Suppressor macrophage treated with lipopolysaccharide for 4 hours (primary cell): Measurements from ENCODE around the gene KCNMB2.

Experiments
- DNase-seq: peaks from one replicate; pipeline ENCODE4 v3.0.0-alpha.2; 2020

Gene KCNMB2

DNA sequence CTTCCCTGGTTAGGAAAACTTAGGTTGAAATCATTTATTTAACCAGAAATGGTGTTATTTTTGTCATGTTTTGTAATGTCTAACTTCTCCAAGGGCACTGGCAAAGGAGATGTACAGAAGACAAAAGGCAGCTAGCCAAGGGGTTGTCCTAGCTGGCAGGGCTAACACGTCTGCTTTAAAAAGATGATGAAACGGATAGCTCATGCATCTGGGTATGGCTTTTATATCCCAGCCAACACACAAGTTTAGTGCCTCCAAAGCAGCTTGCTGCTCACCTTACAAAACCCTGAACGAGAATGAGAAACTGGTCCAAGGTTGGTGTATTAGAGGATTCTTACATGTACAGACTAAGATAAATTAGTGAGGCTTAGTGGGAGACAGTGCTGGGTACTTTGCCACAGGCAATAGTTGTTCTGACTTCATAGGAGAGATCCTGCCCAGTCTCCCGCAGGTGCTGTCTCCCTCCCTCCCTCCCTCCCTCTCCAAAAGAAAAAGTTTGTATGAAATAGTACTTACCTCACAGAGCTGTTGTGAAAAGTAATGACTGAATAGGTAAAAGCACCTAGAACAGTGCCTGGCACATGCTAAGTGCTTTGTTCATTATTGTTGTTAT, 47.8 kb downstream of the KCNMB2 start:
- no peak for DNase-seq

- DNase-seq = no peak
Measured at GRCh38 chr3:178584722-178585380, 48.6 kb downstream of the KCNMB2 start.

DNA sequence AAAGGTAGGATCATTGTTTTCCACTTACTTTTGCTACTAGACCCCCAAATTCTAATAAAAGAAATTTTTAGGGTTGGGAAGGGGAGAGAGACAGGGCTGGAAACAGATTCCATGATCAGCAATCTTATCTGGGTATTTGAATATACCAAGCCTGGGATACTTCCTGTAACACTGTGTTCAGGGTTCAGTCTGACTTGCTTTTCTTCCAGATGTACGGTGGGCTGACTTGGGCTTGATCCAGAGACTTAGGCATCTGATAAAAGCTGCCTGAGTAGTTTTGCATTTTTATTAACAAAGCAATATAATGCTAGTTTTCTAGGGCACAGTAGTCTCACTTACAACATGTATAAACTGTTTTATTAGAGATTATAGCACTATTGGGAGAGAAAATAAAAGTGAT, 49.2 kb downstream of the KCNMB2 start:
- DNase-seq = no peak

GRCh38 chr3:178586076-178586475, 49.8 kb downstream of the KCNMB2 start:
- DNase-seq = no peak

DNA sequence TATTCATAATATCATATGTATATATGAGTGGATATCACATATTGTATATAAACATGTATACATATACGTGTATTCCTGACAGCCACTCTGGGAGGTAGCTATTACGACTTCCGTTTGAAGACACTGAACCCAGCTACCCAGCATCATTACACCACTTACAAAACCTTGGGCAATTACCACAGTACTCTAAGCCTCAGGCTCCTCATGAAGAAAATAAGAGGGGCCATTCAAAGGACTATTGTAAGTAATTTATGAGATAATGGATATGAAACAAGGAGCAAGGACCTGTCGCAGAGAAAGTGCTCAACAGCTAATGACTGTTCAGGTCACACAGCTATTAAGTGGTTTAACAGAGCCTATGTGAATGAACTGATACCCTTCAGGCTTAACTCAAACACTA, 52.4 kb downstream of the KCNMB2 start:
- no peak for DNase-seq

DNA sequence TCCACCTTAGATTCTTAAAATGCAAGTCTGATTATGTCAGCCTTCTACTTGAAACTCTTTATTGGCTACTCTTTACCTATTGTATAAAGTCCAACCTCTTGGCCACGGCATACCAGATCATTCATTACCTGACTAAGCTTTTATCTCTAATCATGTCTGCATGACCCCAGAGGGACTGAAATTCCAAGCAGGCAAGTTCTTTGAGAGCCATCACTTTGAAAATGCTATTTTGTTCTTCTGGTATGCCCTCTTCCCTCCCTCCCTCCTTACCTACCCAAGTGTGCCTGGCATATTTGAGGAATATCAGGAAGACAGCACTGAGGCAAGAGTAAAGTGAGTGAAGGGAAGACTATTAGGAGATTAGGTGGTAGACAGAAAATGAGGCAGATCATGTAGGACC, 57.5 kb downstream of the KCNMB2 start:
- no peak for DNase-seq

DNA sequence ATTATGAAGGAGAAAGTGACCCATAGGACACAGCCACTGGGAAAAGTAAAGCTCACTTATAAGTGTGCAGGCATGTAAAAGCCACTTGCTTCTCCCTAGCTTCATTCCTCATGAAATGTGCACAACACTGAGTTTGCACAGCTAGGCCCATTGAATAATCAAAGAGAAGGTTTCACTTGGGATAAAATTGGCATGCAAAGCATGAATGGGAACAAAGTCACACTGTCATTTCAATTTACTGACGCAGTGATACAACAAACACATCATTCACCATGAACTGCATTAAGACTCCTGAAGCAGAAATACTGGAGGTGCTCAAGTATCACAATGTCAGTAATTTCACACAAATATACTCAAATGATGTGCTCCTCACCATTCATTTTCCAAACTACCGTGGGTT, 61.1 kb downstream of the KCNMB2 start:
- no peak for DNase-seq

GRCh38 chr3:178602856-178603255, 66.6 kb downstream of the KCNMB2 start:
- DNase-seq = no peak

DNA sequence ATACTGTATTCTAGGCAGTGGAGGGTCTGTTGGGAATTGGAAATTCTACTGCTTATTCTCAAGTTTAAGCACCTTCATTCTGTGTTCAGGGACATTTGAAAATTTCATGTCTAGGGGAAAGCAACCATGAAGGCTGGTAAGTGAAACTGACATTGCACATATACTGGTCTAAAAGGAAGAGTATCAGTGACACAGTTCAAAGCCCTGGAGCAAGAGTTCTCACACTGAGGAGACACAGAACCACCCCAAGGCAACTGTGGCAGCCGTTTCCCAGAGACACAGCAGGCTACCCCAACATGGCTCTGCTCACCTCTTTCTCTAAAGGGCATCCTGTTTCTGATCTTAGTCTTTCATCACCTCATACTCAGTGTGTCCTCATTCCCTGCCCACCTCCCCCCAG, 67.5 kb downstream of the KCNMB2 start:
- DNase-seq = no peak

GRCh38 chr3:178618197-178618596, 82.0 kb downstream of the KCNMB2 start:
- no peak for DNase-seq

DNA sequence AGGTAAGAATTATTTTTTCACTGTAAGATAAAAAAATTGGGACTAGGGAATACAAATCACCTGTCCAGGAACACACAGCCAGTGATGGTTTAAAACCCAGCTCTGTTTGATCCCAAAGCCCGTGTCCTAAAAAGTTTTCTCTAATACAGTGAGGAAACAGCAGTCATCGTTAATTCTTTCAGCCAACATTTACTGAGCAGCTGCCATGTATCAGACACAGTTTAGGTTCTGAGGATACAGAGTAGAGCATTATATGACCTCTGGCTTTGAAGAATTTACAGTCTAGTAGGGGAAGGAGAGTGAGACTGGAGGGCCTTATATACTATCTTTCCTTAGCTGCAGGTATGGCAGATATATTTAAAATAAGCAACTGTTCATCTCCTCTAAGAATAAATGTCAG, 82.7 kb downstream of the KCNMB2 start:
- no peak for DNase-seq

GRCh38 chr3:178623666-178624255, 87.5 kb downstream of the KCNMB2 start:
- no peak for DNase-seq

DNA sequence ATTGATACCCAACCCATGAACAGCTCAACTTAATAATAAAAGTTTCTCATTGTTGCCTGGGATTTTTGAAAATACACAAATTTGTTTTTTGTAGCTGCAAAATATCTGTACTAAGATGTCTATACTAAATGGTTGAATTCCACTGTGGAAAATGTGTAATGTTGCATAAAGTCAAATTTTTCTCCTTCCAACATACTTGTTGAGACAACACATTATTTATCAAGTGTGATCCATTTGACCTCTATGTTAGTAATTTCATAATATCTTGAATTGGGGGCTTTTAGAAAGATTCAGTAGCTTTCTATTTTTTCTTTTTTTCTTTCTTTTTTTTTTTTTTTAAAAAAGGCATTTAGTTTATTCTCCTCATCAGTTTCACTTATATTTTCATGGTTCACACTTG, 88.0 kb downstream of the KCNMB2 start:
- DNase-seq = no peak

GRCh38 chr3:178625053-178625600, 88.9 kb downstream of the KCNMB2 start:
- no peak for DNase-seq

GRCh38 chr3:178628037-178628436, 91.8 kb downstream of the KCNMB2 start:
- no peak for DNase-seq

GRCh38 chr3:178629430-178630178, 93.4 kb downstream of the KCNMB2 start:
- DNase-seq = no peak

DNA sequence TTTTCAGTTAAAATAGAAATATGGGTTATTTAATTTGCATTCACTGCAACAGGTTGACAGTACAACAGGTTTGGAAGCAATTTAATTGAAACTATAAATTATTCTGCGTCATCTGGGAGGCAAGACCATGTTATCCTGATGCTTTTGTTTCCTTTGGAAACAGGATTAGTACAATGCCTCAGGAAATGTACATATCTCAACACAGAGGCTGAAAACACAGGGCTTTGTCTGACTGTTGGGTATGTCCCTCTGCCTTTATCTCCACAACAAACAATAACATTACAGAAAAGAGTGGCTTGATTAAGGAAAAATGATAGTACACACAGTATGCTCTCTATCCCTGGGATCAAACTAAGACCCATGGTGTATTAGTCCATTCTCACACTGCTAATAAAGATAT, 95.7 kb downstream of the KCNMB2 start:
- DNase-seq = no peak

- DNase-seq = no peak
Measured at GRCh38 chr3:178634975-178635374, 98.7 kb downstream of the KCNMB2 start.

DNA sequence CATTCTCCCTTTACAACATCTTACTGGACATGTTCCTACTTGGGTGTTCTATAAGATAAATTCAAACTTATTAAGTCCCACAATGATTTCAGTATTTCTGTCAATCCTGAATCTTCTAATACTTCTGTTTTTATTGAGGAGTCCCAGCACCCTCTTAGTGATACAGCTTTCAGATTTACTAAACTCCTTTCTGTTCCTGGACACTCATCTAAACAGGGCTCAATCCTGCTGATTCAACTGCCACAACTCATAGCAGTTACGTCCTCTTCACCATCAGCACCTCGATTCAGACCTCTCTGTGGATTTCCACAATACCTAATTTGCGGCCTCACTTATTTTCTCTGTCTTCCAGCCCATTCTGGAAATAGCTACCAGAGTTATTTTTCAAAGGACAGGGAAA, 101.6 kb downstream of the KCNMB2 start:
- no peak for DNase-seq

DNA sequence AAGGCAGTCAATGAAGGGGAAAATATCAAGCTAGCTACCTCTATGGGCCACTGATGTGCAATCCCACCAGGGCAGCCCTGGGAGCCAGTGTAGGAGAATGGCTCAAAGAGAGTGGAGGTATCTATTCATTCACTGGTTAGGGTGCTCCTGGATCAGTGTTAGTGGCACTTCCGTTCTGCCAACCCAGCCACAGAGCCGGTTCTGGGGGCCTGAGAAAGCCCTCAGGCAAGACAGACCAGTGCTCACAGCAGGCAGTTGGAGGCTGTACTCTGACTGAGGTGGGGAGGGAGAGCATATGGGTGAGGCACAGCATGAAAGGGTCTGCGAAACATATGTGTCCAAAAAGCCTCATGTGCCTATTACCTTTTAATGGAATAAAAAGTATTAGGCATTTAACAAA, 109.3 kb downstream of the KCNMB2 start:
- DNase-seq = no peak

- no peak for DNase-seq
Measured at GRCh38 chr3:178646186-178646862, 110.1 kb downstream of the KCNMB2 start.

DNA sequence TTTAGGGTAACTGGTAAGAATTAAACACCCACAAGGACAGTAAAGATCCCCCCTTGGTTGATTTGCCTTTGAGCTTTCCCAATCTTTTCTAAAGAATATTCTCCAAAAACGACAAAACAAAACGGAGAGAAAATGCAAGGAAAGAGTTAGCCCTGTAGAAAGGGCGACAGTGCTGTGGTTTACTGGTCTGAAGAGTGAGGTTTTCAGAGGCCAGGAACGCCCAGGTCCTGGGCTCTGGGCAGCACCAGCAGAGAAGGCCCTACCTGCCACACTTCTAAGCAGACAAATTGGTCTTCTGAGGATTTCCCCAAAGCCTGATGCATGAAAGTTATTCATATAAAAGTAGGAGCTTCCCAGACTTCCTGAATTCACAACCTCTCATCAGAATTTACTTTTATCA, 119.3 kb downstream of the KCNMB2 start:
- DNase-seq = no peak

GRCh38 chr3:178658694-178659325, 122.6 kb downstream of the KCNMB2 start:
- DNase-seq = no peak
